ENCODE data around the gene SBF2. TPM values are rescaled to one million over a fixed set of nuclear protein-coding genes. Genes with fewer than 3 reads are reported as not detected.

The SBF2 gene
- total RNA-seq, 4 donors from 2014 or later, result 75.0 to 104 (median 86.9) TPM

GRCh38 chr11:9736365-9736764, 557.7 kb downstream of the SBF2 start:
- Histone ChIP-seq H3K4me3 (no peak overlapping the region), H3K27ac (no peak overlapping the region), H3K4me1 (peaks cover 0 to 2% (median 0%) of the 10 kb centered on the region in 4 donors), H3K9me3 (peaks cover 0 to 13% (median 1%) of the 10 kb centered on the region in 4 donors), H3K27me3 (no peaks in the 10 kb centered on the region), H3K36me3 (peaks cover 0 to 89% (median 4%) of the 10 kb centered on the region in 3 donors)
- no peak for DNase-seq (ENCODE audit: low spot score in 2 of 2)
- 90 to 96% methylated on average over 2 of the region's 2 CpGs for WGBS, 2 donors
- TF ChIP-seq EP300 (IDR thresholded peaks at IDR 0.05) (no peak), POLR2A (IDR thresholded peaks at IDR 0.05) (no peak), CTCF (IDR thresholded peaks at IDR 0.05) (no peak)

GRCh38 chr11:9735919-9736318, 558.1 kb downstream of the SBF2 start:
- Histone ChIP-seq H3K4me1 (peaks cover 0 to 2% (median 0%) of the 10 kb centered on the region in 4 donors), H3K36me3 (peaks cover 0 to 89% (median 4%) of the 10 kb centered on the region in 3 donors), H3K9me3 (peaks cover 0 to 13% (median 1%) of the 10 kb centered on the region in 4 donors), H3K4me3 (no peak overlapping the region), H3K27ac (no peak overlapping the region), H3K27me3 (no peaks in the 10 kb centered on the region)
- TF ChIP-seq POLR2A (IDR thresholded peaks at IDR 0.05) (no peak), CTCF (IDR thresholded peaks at IDR 0.05) (no peak), EP300 (IDR thresholded peaks at IDR 0.05) (no peak)
- no peak for DNase-seq (ENCODE audit: low spot score in 2 of 2)
- 94 to 97% methylated on average over 2 of the region's 2 CpGs for WGBS, 2 donors

GRCh38 chr11:9735236-9735635, 558.8 kb downstream of the SBF2 start:
- Histone ChIP-seq H3K27ac (no peak overlapping the region), H3K9me3 (peaks cover 0 to 13% (median 1%) of the 10 kb centered on the region in 4 donors), H3K36me3 (peaks cover 0 to 88% (median 4%) of the 10 kb centered on the region in 3 donors), H3K27me3 (no peaks in the 10 kb centered on the region), H3K4me1 (peaks cover 0 to 2% (median 0%) of the 10 kb centered on the region in 4 donors), H3K4me3 (no peak overlapping the region)
- 98 to 99% methylated on average over 3 of the region's 3 CpGs for WGBS, 2 donors
- no peak for DNase-seq (ENCODE audit: low spot score in 2 of 2)
- TF ChIP-seq POLR2A (IDR thresholded peaks at IDR 0.05), result no peak
- TF ChIP-seq EP300 (IDR thresholded peaks at IDR 0.05), result no peak
- no peak for TF ChIP-seq CTCF (IDR thresholded peaks at IDR 0.05)

GRCh38 chr11:9733212-9733611, 560.8 kb downstream of the SBF2 start:
- no peak overlapping the region for H3K4me3 ChIP-seq
- no peak for TF ChIP-seq POLR2A (IDR thresholded peaks at IDR 0.05)
- no peak for TF ChIP-seq EP300 (IDR thresholded peaks at IDR 0.05)
- TF ChIP-seq CTCF (IDR thresholded peaks at IDR 0.05), result no peak
- H3K27ac ChIP-seq, result no peak overlapping the region
- peaks cover 0 to 2% (median 0%) of the 10 kb centered on the region in 4 donors for H3K4me1 ChIP-seq
- peaks cover 0 to 13% (median 1%) of the 10 kb centered on the region in 4 donors for H3K9me3 ChIP-seq
- 97% methylated on average over 3 of the region's 3 CpGs for WGBS, 2 donors
- peaks cover 0 to 90% (median 0%) of the 10 kb centered on the region in 3 donors for H3K36me3 ChIP-seq
- H3K27me3 ChIP-seq, result no peaks in the 10 kb centered on the region
- no peak for DNase-seq (ENCODE audit: low spot score in 2 of 2)

GRCh38 chr11:9732453-9732852, 561.6 kb downstream of the SBF2 start:
- H3K27ac ChIP-seq, result peak overlapping the region in 1 of 4 donors; percentile 46

More at GRCh38 chr11:9732453-9732852, 561.6 kb downstream of the SBF2 start:
- Histone ChIP-seq H3K9me3 (peaks cover 0 to 13% (median 1%) of the 10 kb centered on the region in 4 donors), H3K27me3 (no peaks in the 10 kb centered on the region), H3K36me3 (peaks cover 0 to 90% (median 0%) of the 10 kb centered on the region in 3 donors), H3K4me1 (peaks cover 0 to 2% (median 0%) of the 10 kb centered on the region in 4 donors), H3K4me3 (no peak overlapping the region)
- DNase-seq (ENCODE audit: low spot score in 2 of 2), result no peak
- TF ChIP-seq POLR2A (IDR thresholded peaks at IDR 0.05) (no peak), EP300 (IDR thresholded peaks at IDR 0.05) (no peak), CTCF (IDR thresholded peaks at IDR 0.05) (no peak)
- 62 to 86% methylated on average over 11 of the region's 11 CpGs for WGBS, 2 donors

All from tibial nerve (tissue), 4 donors.